ENCODE measurements around the gene SPEF1.

Gene SPEF1

GRCh38 chr20:3751305-3751674, 30.0 kb downstream of the SPEF1 start:
- no peak for DNase-seq (ENCODE audit: low read depth in 2 of 2, low spot score in 1 of 2)

- no peak for DNase-seq (ENCODE audit: low read depth in 2 of 2, low spot score in 1 of 2)
Measured at GRCh38 chr20:3749689-3750531, 31.3 kb downstream of the SPEF1 start.

GRCh38 chr20:3749087-3749688, 32.1 kb downstream of the SPEF1 start:
- no peak for DNase-seq (ENCODE audit: low read depth in 2 of 2, low spot score in 1 of 2)

- no peak for DNase-seq (ENCODE audit: low read depth in 2 of 2, low spot score in 1 of 2)
Measured at GRCh38 chr20:3748073-3748472, 33.2 kb downstream of the SPEF1 start.

- no peak for DNase-seq (ENCODE audit: low read depth in 2 of 2, low spot score in 1 of 2)
Measured at GRCh38 chr20:3747471-3747870, 33.8 kb downstream of the SPEF1 start.

GRCh38 chr20:3745686-3746173, 35.5 kb downstream of the SPEF1 start:
- no peak for DNase-seq (ENCODE audit: low read depth in 2 of 2, low spot score in 1 of 2)

- peak; percentile 45 to 46 for DNase-seq (ENCODE audit: low read depth in 2 of 2, low spot score in 1 of 2)
Measured at GRCh38 chr20:3744806-3745685, 36.2 kb downstream of the SPEF1 start.

- no peak for DNase-seq (ENCODE audit: low read depth in 2 of 2, low spot score in 1 of 2)
Measured at GRCh38 chr20:3744037-3744436, 37.2 kb downstream of the SPEF1 start.

GRCh38 chr20:3743251-3743650, 38.0 kb downstream of the SPEF1 start:
- no peak for DNase-seq (ENCODE audit: low read depth in 2 of 2, low spot score in 1 of 2)

- no peak for DNase-seq (ENCODE audit: low read depth in 2 of 2, low spot score in 1 of 2)
Measured at GRCh38 chr20:3741836-3742458, 39.3 kb downstream of the SPEF1 start.

- DNase-seq (ENCODE audit: low read depth in 2 of 2, low spot score in 1 of 2): no peak
Measured at GRCh38 chr20:3740615-3741301, 40.5 kb downstream of the SPEF1 start.

GRCh38 chr20:3739926-3740451, 41.3 kb downstream of the SPEF1 start:
- no peak for DNase-seq (ENCODE audit: low read depth in 2 of 2, low spot score in 1 of 2)

- DNase-seq (ENCODE audit: low read depth in 2 of 2, low spot score in 1 of 2): no peak
Measured at GRCh38 chr20:3739054-3739925, 42.0 kb downstream of the SPEF1 start.

- no peak for DNase-seq (ENCODE audit: low read depth in 2 of 2, low spot score in 1 of 2)
Measured at GRCh38 chr20:3738111-3739053, 42.9 kb downstream of the SPEF1 start.

GRCh38 chr20:3735768-3736167, 45.5 kb downstream of the SPEF1 start:
- no peak for DNase-seq (ENCODE audit: low read depth in 2 of 2, low spot score in 1 of 2)

GRCh38 chr20:3734111-3734843, 47.0 kb downstream of the SPEF1 start:
- no peak for DNase-seq (ENCODE audit: low read depth in 2 of 2, low spot score in 1 of 2)

- no peak for DNase-seq (ENCODE audit: low read depth in 2 of 2, low spot score in 1 of 2)
Measured at GRCh38 chr20:3733119-3733995, 47.9 kb downstream of the SPEF1 start.

Data from stimulated activated CD8-positive, alpha-beta memory T cell treated with anti-CD3 and anti-CD28 coated beads, Interleukin-4, amount 100 ng/mL, for 4 hours (primary cell).